ENCODE measurements around the gene EPSTI1.

- no peak for TF ChIP-seq EZH2phosphoT487 (IDR thresholded peaks at IDR 0.05; ENCODE audit: insufficient read depth, low read depth)
- TF ChIP-seq EZH2 (IDR thresholded peaks at IDR 0.05; ENCODE audit: insufficient read depth, poor library complexity, severe bottlenecking): no peak
These were observed 65.5 kb downstream of the EPSTI1 start for GRCh38 chr13:42926555-42926954.

Measured in GM23248 (cell line).